K562 (cell line): Measurements from ENCODE around the gene SLC26A11. TPM values are rescaled to one million over a fixed set of nuclear protein-coding genes. Genes with fewer than 3 reads are reported as not detected.

Source experiments
- ATAC-seq: fragments of 200-7000 bp; cut with Tn5 transposase; 3 replicates; pipeline ENCODE4 v1.9.1; 2020; ENCODE audit warnings: moderate library complexity
- BruUV-seq: library from RNA; stranded (reverse); fragments of 400-500 nt; replicated peaks from 2 replicates; lab custom pipeline; 2021; lab: Mats Ljungman, UMichigan
- CTCF ChIA-PET: fragments of 300-600 bp; formaldehyde crosslinking; extraction: SDS; loops from one replicate; lab custom pipeline; 2021; ENCODE audit warnings: low intra/inter-chr PET ratio; lab: Yijun Ruan, JAX
- POLR2A ChIA-PET: fragments of 300-600, 350-650 bp; sonication (Branson Sonifier 250); formaldehyde crosslinking; extraction: SDS; loops from one replicate; lab custom pipeline; 2021; ENCODE audit warnings: antibody characterized with exemption, inconsistent platforms; lab: Yijun Ruan, JAX
- DNase-seq, 4 experiments: peaks; one replicate each; pipeline versions ENCODE4 v3.0.0 to v3.0.0-alpha.2; 2011 to 2018; ENCODE audit warnings: low spot score in 3 of 4, mixed read lengths in 3 of 4; ENCODE audit errors: extremely low read depth in 1 of 4
- FAIRE-seq: peaks from 2 replicates; lab custom pipeline; 2011; peaks lifted over from hg19 to GRCh38; lab: Jason Lieb, UNC
- H2AFZ ChIP-seq: 2 replicates; pipeline ENCODE4 v1.6.0; 2011; ENCODE audit warnings: low read depth, low read length, control low read depth, inconsistent platforms
- H3K27ac ChIP-seq: fragments of 200-600 bp; 3 replicates; pipeline ENCODE4 v1.8.0; 2011; ENCODE audit warnings: low read depth, mild to moderate bottlenecking, control low read depth, inconsistent platforms, low read length, moderate library complexity, mixed read lengths; ENCODE audit errors: extremely low read depth
- H3K27me3 ChIP-seq, 2 experiments: fragments of 300-600 bp in 1 of 2; 2 replicates in 1 of 2; 3 replicates in 1 of 2; pipeline versions ENCODE4 v1.6.0 to v1.8.0; 2011; ENCODE audit warnings: inconsistent platforms in 2 of 2, low read length in 2 of 2, mild to moderate bottlenecking in 1 of 2, mixed read lengths in 1 of 2, moderate library complexity in 1 of 2; ENCODE audit not compliant: control insufficient read depth in 2 of 2, insufficient read depth in 2 of 2
- H3K36me3 ChIP-seq: fragments of 300-600 bp; 3 replicates; pipeline ENCODE4 v1.8.0; 2011; ENCODE audit warnings: mild to moderate bottlenecking, low read length, inconsistent platforms; ENCODE audit not compliant: control insufficient read depth, insufficient read depth
- H3K4me1 ChIP-seq, 2 experiments: fragments of 200-600 bp in 1 of 2; replicated peaks in 1 of 2; 2 replicates in 1 of 2; 3 replicates in 1 of 2; pipeline versions ENCODE4 v1.5.1 to v1.8.0; 2011; ENCODE audit warnings: inconsistent platforms in 2 of 2, low read length in 2 of 2, mild to moderate bottlenecking in 1 of 2, mixed read lengths in 1 of 2, moderate library complexity in 1 of 2; ENCODE audit not compliant: control insufficient read depth in 2 of 2, insufficient read depth in 2 of 2
- H3K4me2 ChIP-seq: 2 replicates; pipeline ENCODE4 v1.6.1; 2011; ENCODE audit warnings: low read length, control low read depth, inconsistent platforms, mixed read lengths; ENCODE audit not compliant: insufficient read depth
- H3K4me3 ChIP-seq: fragments of 200-600 bp; sonication (generic), shearing (Covaris generic); 2 replicates; pipeline ENCODE4 v1.5.1; 2016; ENCODE audit warnings: control low read depth, inconsistent platforms
- H3K79me2 ChIP-seq: fragments of 200-600 bp; 3 replicates; pipeline ENCODE4 v1.8.0; 2011; ENCODE audit warnings: low read length, inconsistent platforms; ENCODE audit not compliant: control insufficient read depth, insufficient read depth
- H3K9ac ChIP-seq, 2 experiments: 2 replicates each; pipeline versions ENCODE4 v1.6.0 to v1.6.1; 2011; ENCODE audit warnings: low read depth in 2 of 2, low read length in 2 of 2, control low read depth in 1 of 2, inconsistent platforms in 1 of 2, mild to moderate bottlenecking in 1 of 2, mixed read lengths in 1 of 2; ENCODE audit not compliant: insufficient read depth in 1 of 2
- H3K9me1 ChIP-seq: one replicate; pipeline ENCODE4 v1.6.0; 2011; ENCODE audit warnings: inconsistent platforms, mild to moderate bottlenecking, low read length, moderate library complexity; ENCODE audit not compliant: control insufficient read depth, insufficient read depth
- H3K9me3 ChIP-seq: replicated peaks from 2 replicates; pipeline ENCODE4 v1.5.1; 2011; ENCODE audit warnings: low read depth, low read length, inconsistent platforms; ENCODE audit not compliant: control insufficient read depth, insufficient read depth
- H4K20me1 ChIP-seq: replicated peaks from 2 replicates; pipeline ENCODE4 v1.6.1; 2011; ENCODE audit warnings: low read length, inconsistent platforms, mixed read lengths; ENCODE audit not compliant: control insufficient read depth, insufficient read depth
- CTCFL ChIP-seq: IDR thresholded peaks from 2 replicates; pipeline ENCODE4 v1.6.1; 2011; ENCODE audit warnings: borderline replicate concordance, low read depth, mild to moderate bottlenecking, moderate library complexity, low read length; ENCODE audit not compliant: insufficient read depth, poor library complexity, severe bottlenecking
- FOXK1 ChIP-seq: sonication (generic); formaldehyde crosslinking; IDR thresholded peaks from 2 replicates; pipeline ENCODE4 v1.8.0; 2022; ENCODE audit warnings: missing genetic modification reagents, mild to moderate bottlenecking, borderline replicate concordance
- GATA2 ChIP-seq: sonication (generic); formaldehyde crosslinking; IDR thresholded peaks from 2 replicates; pipeline ENCODE4 v1.4.0; 2020; ENCODE audit warnings: mild to moderate bottlenecking, missing genetic modification reagents
- IRF1 ChIP-seq: sonication (generic); formaldehyde crosslinking; IDR thresholded peaks from 2 replicates; pipeline ENCODE4 v1.8.0; 2022; ENCODE audit warnings: missing genetic modification reagents, mild to moderate bottlenecking, borderline replicate concordance
- KAT8 ChIP-seq: fragments of 450-650 bp; IDR thresholded peaks from 2 replicates; pipeline ENCODE4 v1.6.1; 2016; ENCODE audit warnings: low read depth, mild to moderate bottlenecking
- KLF1 ChIP-seq: fragments of 450-650 bp; IDR thresholded peaks from 2 replicates; pipeline ENCODE4 v1.6.1; 2016; ENCODE audit warnings: missing genetic modification characterization, missing compliant biosample characterization
- MEF2A ChIP-seq: IDR thresholded peaks from 2 replicates; pipeline ENCODE4 v1.6.1; 2011; ENCODE audit warnings: low read depth, mild to moderate bottlenecking, low read length, moderate library complexity; ENCODE audit not compliant: control insufficient read depth
- MYC ChIP-seq, 2 experiments: fragments of 250-450 bp in 1 of 2; sonication (Bioruptor Pico) in 1 of 2; IDR thresholded peaks; 2 replicates each; pipeline versions ENCODE4 v1.5.1 to v1.6.1; 2012 to 2021; ENCODE audit warnings: low read depth in 2 of 2, borderline replicate concordance in 1 of 2, improper control_type of control experiment in 1 of 2, low read length in 1 of 2, mild to moderate bottlenecking in 1 of 2, moderate library complexity in 1 of 2
- NONO ChIP-seq, 2 experiments: fragments of 200-400 bp in 1 of 2; fragments of 450-650 bp in 1 of 2; formaldehyde crosslinking in 1 of 2; IDR thresholded peaks; 2 replicates each; pipeline ENCODE4 v1.6.1; 2017; ENCODE audit warnings: low read depth in 2 of 2, mild to moderate bottlenecking in 2 of 2, moderate library complexity in 2 of 2, low read length in 1 of 2
- RFX1 ChIP-seq: fragments of 450-650 bp; IDR thresholded peaks from 2 replicates; pipeline ENCODE4 v1.6.1; 2016; ENCODE audit warnings: mild to moderate bottlenecking, moderate library complexity
- SIN3B ChIP-seq: fragments of 450-650 bp; IDR thresholded peaks from 2 replicates; pipeline ENCODE4 v1.6.1; 2017; ENCODE audit warnings: low read depth, mild to moderate bottlenecking, moderate library complexity
- SRF ChIP-seq, 2 experiments: fragments of 250-450, 450-650 bp in 1 of 2; sonication (Bioruptor Pico) in 1 of 2; sonication (generic) in 1 of 2; formaldehyde crosslinking; IDR thresholded peaks; 2 replicates each; pipeline versions ENCODE4 v1.5.0 to v1.5.1; 2020 to 2022; ENCODE audit warnings: mild to moderate bottlenecking in 1 of 2, missing genetic modification reagents in 1 of 2
- U2AF1 ChIP-seq: fragments of 200-400 bp; formaldehyde crosslinking; optimal IDR thresholded peaks from 2 replicates; pipeline ENCODE3; 2017; ENCODE audit warnings: mild to moderate bottlenecking, low read depth, low read length, moderate library complexity
- ZNF354B ChIP-seq: fragments of 250-450 bp; sonication (Bioruptor Pico); IDR thresholded peaks from 2 replicates; pipeline ENCODE4 v1.4.0; 2020
- WGBS: fragments of 100-300 bp; shearing (Covaris generic); methylation state at CpG from one replicate; pipeline ENCODE4 v1.1.6; 2016; ENCODE audit warnings: low coverage, mixed read lengths; ENCODE audit not compliant: insufficient coverage; ENCODE audit errors: missing lambda C conversion rate; 5-methylcytosine and 5-hydroxymethylcytosine counted together
- in situ Hi-C: fragments of 300-500 bp; cut with MboI; formaldehyde crosslinking; loops from 4 replicates; pipeline ENCODE4 v1.15.0; 2018; ENCODE audit warnings: inconsistent platforms, mixed read lengths
- intact Hi-C: fragments of 100-400 bp; cut with micrococcal nuclease; formaldehyde crosslinking; loops from 2 replicates; pipeline ENCODE4 v1.14.2; 2022
- polyA plus RNA-seq, 8 experiments: library from polyadenylated mRNA; depleted of rRNA in 4 of 8; stranded (reverse) in 5 of 8; unstranded in 3 of 8; fragments of >200 nt; fragmentation: Nextera tagmentation in 2 of 8; fragmentation: Illumina TruSeq in 1 of 8; extraction: Ambion mirVana in 2 of 8; extraction: Trizol in 1 of 8; gene quantifications; 2 replicates each; pipeline versions ENCODE4 v1.2.1 to v1.2.3, GENCODE V29; 2011 to 2014; ENCODE audit warnings: inconsistent platforms in 1 of 8, missing spikeins in 1 of 8
- total RNA-seq, 7 experiments: library from RNA; depleted of rRNA in 6 of 7; stranded (reverse); fragments of >200 nt in 6 of 7; fragmentation: Illumina TruSeq in 2 of 7; extraction: Trizol in 2 of 7; gene quantifications; 2 replicates each; pipeline versions ENCODE4 v1.2.1 to v1.2.3, GENCODE V29; 2011 to 2021; ENCODE audit warnings: low replicate concordance in 1 of 7

Gene SLC26A11
- total and polyA plus RNA-seq, 9 of the 15 experiments (the other 6 are each of a cell fraction or from before 2014, with no cell fraction given) = 0.06 to 3.1 (median 1.2) TPM; not detected in 1

GRCh38 chr17:80265205-80266068, 45.2 kb downstream of the SLC26A11 start:
- H3K9ac ChIP-seq = no peak overlapping the region
- intact Hi-C loops (no loop called here), in situ Hi-C loops (no loop called here)
- H3K4me1 ChIP-seq = peaks cover 20 to 41% of the 10 kb centered on the region in 2 experiments
- no peaks in the 10 kb centered on the region for H4K20me1 ChIP-seq
- H3K4me3 ChIP-seq = no peak overlapping the region
- no peak overlapping the region for H3K4me2 ChIP-seq
- DNase-seq (no peak), FAIRE-seq (no peak), ATAC-seq (no peak)
- H3K9me3 ChIP-seq = no peaks in the 10 kb centered on the region
- WGBS = 92% methylated on average over 17 of the region's 17 CpGs
- CTCF ChIA-PET = no interaction called here
- POLR2A ChIA-PET = no interaction called here
- no peak for TF ChIP-seq CTCFL
- no peak for TF ChIP-seq U2AF1
- TF ChIP-seq IRF1 (CRISPR knock-in tag) = no peak
- no peak for TF ChIP-seq SIN3B
- TF ChIP-seq KLF1 (tag) = no peak
- TF ChIP-seq SRF (CRISPR knock-in tag; IDR thresholded peaks at IDR 0.05) = no peak
- no peak for TF ChIP-seq GATA2 (CRISPR knock-in tag)
- no peak for TF ChIP-seq RFX1
- TF ChIP-seq MYC (IDR thresholded peaks at IDR 0.05; ENCODE audit: low read depth, low read length) = no peak
- TF ChIP-seq MYC (CRISPR knock-in tag; IDR thresholded peaks at IDR 0.05; ENCODE audit: borderline replicate concordance, low read depth) = no peak
- no peak for TF ChIP-seq ZNF354B (CRISPR knock-in tag)
- TF ChIP-seq KAT8 = no peak
- no peak for TF ChIP-seq MEF2A
- TF ChIP-seq FOXK1 (CRISPR knock-in tag) = no peak
- no peak for TF ChIP-seq NONO (IDR thresholded peaks at IDR 0.05; ENCODE audit: low read depth in 2 of 2, low read length in 1 of 2)
- H3K36me3 ChIP-seq = peaks cover 26% of the 10 kb centered on the region; the same call in 2 of the 3 replicates
- H3K27me3 ChIP-seq = no peaks in the 10 kb centered on the region
- H2AFZ ChIP-seq = no peak overlapping the region
- BruUV-seq = no TSS peak
- H3K79me2 ChIP-seq = peaks cover 20% of the 10 kb centered on the region; the same call in 2 of the 3 replicates
- no peaks in the 10 kb centered on the region for H3K9me1 ChIP-seq
- no peak overlapping the region for H3K27ac ChIP-seq
